Gastroesophageal sphincter (tissue), 4 donors: ENCODE results near the gene MS4A6A. TPM values are rescaled to one million over a fixed set of nuclear protein-coding genes. Genes with fewer than 3 reads are reported as not detected.

Experiments used
- ATAC-seq: fragments of 150-250 bp; one replicate; pipeline ENCODE4 v1.9.1; 2016; ENCODE audit warnings: mild to moderate bottlenecking, moderate library complexity
- H3K27ac ChIP-seq, 4 donors: fragments of 200-600 bp; sonication (generic) in 3 of 4; 1 replicate in 3 of 4; 2 replicates in 1 of 4; pipeline ENCODE4 v1.5.1; 2016 to 2019
- H3K27me3 ChIP-seq: fragments of 200-600 bp; sonication (generic); one replicate; pipeline ENCODE4 v1.5.1; 2019
- H3K36me3 ChIP-seq, 2 donors: fragments of 200-600 bp; sonication (generic); one replicate each; pipeline ENCODE4 v1.5.1; 2019; ENCODE audit warnings: control low read depth in 1 of 2
- H3K4me1 ChIP-seq, 3 donors: fragments of 200-600 bp; sonication (generic); 1 replicate in 2 of 3; 2 replicates in 1 of 3; pipeline ENCODE4 v1.5.1; 2016 to 2019; ENCODE audit warnings: control low read depth in 2 of 3
- H3K4me3 ChIP-seq, 2 donors: fragments of 200-600 bp; sonication (generic); one replicate each; pipeline ENCODE4 v1.5.1; 2019; ENCODE audit warnings: mild to moderate bottlenecking in 1 of 2, moderate library complexity in 1 of 2
- H3K9me3 ChIP-seq, 3 donors: fragments of 200-600 bp; sonication (generic); one replicate each; pipeline ENCODE4 v1.5.1; 2017 to 2019; ENCODE audit warnings: control low read depth in 2 of 3
- EP300 ChIP-seq: sonication (generic); formaldehyde crosslinking; IDR thresholded peaks from one replicate; pipeline ENCODE4 v1.6.1; 2017; ENCODE audit warnings: antibody characterized with exemption, mild to moderate bottlenecking
- POLR2A ChIP-seq, 2 donors: fragments of 450-650 bp; IDR thresholded peaks; one replicate each; pipeline ENCODE4 v1.6.1; 2017; ENCODE audit warnings: antibody characterized with exemption in 2 of 2, mild to moderate bottlenecking in 2 of 2, moderate library complexity in 1 of 2
- POLR2AphosphoS5 ChIP-seq: sonication (generic); formaldehyde crosslinking; IDR thresholded peaks from one replicate; pipeline ENCODE4 v1.6.1; 2017; ENCODE audit warnings: antibody characterized with exemption
- WGBS, 2 donors: methylation state at CpG; one replicate each; pipeline ENCODE4 v1.1.5; 2018; ENCODE audit warnings: low coverage in 1 of 2; 5-methylcytosine and 5-hydroxymethylcytosine counted together
- total RNA-seq, 4 donors: library from RNA; depleted of rRNA; stranded (reverse); fragments of >200 nt; gene quantifications; one replicate each; pipeline ENCODE4 v1.1.0, GENCODE V29; 2016
- TF ChIP-seq, protein P1 (sequence below), 4 experiments: fragments of 200-600 bp in 2 of 4; fragments of 450-650 bp in 2 of 4; sonication (generic) in 1 of 4; IDR thresholded peaks; one replicate each; pipeline ENCODE4 v1.5.1; 2017 to 2019; ENCODE audit warnings: antibody characterized with exemption in 4 of 4, mild to moderate bottlenecking in 2 of 4, moderate library complexity in 2 of 4

The MS4A6A gene
- total RNA-seq, 4 donors from 2014 or later = 27.5 to 137 (median 74.3) TPM

DNA sequence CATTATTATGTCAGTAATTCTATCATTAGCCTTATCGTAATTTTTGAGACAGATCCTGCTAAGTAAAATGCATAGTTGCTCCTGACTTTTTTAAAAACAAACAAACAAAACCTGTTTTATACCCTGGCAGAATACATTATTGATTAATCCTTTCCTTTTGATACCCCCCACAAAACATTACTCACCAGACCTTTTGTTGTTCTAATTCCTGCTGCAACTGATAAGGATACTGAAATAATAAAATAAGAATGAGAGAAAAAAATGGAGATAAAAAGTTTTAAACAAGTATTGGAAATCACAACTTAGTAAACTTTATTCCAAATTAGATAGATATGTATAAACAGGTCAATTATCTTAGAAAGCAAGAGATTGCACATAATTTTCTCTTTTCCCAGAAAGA, 31.5 kb upstream of the MS4A6A start:
- Histone ChIP-seq H3K27me3 (no peaks in the 10 kb centered on the region), H3K4me3 (no peak overlapping the region), H3K27ac (no peak overlapping the region), H3K9me3 (no peaks in the 10 kb centered on the region), H3K4me1 (no peaks in the 10 kb centered on the region), H3K36me3 (no peaks in the 10 kb centered on the region)
- TF ChIP-seq POLR2AphosphoS5 = no peak
- TF ChIP-seq, protein P1, sequence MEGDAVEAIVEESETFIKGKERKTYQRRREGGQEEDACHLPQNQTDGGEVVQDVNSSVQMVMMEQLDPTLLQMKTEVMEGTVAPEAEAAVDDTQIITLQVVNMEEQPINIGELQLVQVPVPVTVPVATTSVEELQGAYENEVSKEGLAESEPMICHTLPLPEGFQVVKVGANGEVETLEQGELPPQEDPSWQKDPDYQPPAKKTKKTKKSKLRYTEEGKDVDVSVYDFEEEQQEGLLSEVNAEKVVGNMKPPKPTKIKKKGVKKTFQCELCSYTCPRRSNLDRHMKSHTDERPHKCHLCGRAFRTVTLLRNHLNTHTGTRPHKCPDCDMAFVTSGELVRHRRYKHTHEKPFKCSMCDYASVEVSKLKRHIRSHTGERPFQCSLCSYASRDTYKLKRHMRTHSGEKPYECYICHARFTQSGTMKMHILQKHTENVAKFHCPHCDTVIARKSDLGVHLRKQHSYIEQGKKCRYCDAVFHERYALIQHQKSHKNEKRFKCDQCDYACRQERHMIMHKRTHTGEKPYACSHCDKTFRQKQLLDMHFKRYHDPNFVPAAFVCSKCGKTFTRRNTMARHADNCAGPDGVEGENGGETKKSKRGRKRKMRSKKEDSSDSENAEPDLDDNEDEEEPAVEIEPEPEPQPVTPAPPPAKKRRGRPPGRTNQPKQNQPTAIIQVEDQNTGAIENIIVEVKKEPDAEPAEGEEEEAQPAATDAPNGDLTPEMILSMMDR (IDR thresholded peaks at IDR 0.05) = no peak
- no peak for TF ChIP-seq EP300
- no peak for TF ChIP-seq POLR2A (IDR thresholded peaks at IDR 0.05)
- 73 to 91% methylated on average over 1 of the region's 1 CpG for WGBS, 2 donors
- no peak for ATAC-seq

GRCh38 chr11:60211206-60211605, 28.3 kb upstream of the MS4A6A start:
- no peaks in the 10 kb centered on the region for H3K4me1 ChIP-seq
- H3K4me3 ChIP-seq = no peak overlapping the region
- no peak overlapping the region for H3K27ac ChIP-seq
- WGBS, 2 donors = 93 to 97% methylated on average over 4 of the region's 4 CpGs
- H3K9me3 ChIP-seq = no peaks in the 10 kb centered on the region
- H3K36me3 ChIP-seq = no peaks in the 10 kb centered on the region
- TF ChIP-seq EP300 = no peak
- TF ChIP-seq, protein P1 (IDR thresholded peaks at IDR 0.05) = no peak
- TF ChIP-seq POLR2A (IDR thresholded peaks at IDR 0.05) = no peak
- no peak for TF ChIP-seq POLR2AphosphoS5
- ATAC-seq = no peak
- H3K27me3 ChIP-seq = no peaks in the 10 kb centered on the region

DNA sequence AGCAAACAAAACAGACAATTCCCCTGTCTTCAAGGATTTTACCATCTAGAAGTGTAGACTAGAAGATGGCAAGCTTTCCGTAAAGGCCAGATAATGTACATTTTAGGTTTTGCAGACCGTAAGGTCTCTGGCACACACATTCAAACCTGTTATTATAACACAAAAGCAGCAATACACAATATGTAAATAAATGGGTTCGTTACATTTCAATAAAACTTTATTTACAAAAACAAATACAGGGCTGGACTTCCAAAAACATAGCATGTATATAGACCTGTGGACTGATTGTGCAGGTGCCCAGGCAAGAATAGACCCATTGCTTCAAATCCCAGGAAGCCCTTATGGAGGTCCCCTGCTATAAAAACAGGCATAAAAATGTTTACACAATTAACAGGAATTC, 27.1 kb upstream of the MS4A6A start:
- Histone ChIP-seq H3K36me3 (no peaks in the 10 kb centered on the region), H3K9me3 (no peaks in the 10 kb centered on the region), H3K4me3 (no peak overlapping the region), H3K27me3 (no peaks in the 10 kb centered on the region), H3K4me1 (no peaks in the 10 kb centered on the region), H3K27ac (no peak overlapping the region)
- 87 to 93% methylated on average over 3 of the region's 3 CpGs for WGBS, 2 donors
- TF ChIP-seq POLR2AphosphoS5 (no peak), EP300 (no peak), POLR2A (IDR thresholded peaks at IDR 0.05) (no peak)
- TF ChIP-seq, protein P1 (IDR thresholded peaks at IDR 0.05) = no peak
- no peak for ATAC-seq

DNA sequence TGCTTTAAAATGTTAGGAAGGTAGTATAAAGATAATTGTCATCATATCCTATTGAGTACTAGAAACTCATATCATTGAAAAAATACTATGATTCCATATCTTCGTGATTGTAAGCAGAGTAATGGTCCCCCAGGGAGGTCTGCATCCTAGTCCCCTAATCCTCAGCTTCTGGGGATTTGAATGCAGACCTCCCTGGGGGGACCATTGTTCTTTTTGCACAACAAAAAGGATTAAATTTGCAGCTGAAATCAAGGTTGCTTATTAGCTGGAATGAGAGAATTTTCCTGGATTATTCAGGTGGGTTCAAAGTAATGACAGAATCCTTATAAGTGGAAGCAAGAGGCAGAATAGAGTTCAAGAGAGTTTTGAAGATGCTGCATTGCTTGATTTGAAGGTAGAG, 26.1 kb upstream of the MS4A6A start:
- 11 to 25% methylated on average over 1 of the region's 1 CpG for WGBS, 2 donors

More for the DNA sequence above, 26.1 kb upstream of the MS4A6A start:
- H3K36me3 ChIP-seq = no peaks in the 10 kb centered on the region
- H3K9me3 ChIP-seq = no peaks in the 10 kb centered on the region
- H3K27me3 ChIP-seq = no peaks in the 10 kb centered on the region
- H3K4me3 ChIP-seq = no peak overlapping the region
- no peak overlapping the region for H3K27ac ChIP-seq
- ATAC-seq = no peak
- no peaks in the 10 kb centered on the region for H3K4me1 ChIP-seq
- no peak for TF ChIP-seq POLR2AphosphoS5
- no peak for TF ChIP-seq EP300
- TF ChIP-seq POLR2A (IDR thresholded peaks at IDR 0.05) = no peak
- TF ChIP-seq, protein P1 (IDR thresholded peaks at IDR 0.05) = no peak
